NB4 (cell line): ENCODE data around the gene GPATCH3.

Source experiments
- MYC ChIP-seq: IDR thresholded peaks from 2 replicates; pipeline ENCODE4 v1.6.1; 2011; ENCODE audit warnings: low read depth, low read length
- POLR2A ChIP-seq: IDR thresholded peaks from 2 replicates; pipeline ENCODE4 v1.6.1; 2011; ENCODE audit warnings: mild to moderate bottlenecking; ENCODE audit not compliant: insufficient read length; ENCODE audit errors: extremely low read depth
- TF ChIP-seq, protein P1 (sequence below): IDR thresholded peaks from one replicate; pipeline ENCODE4 v1.5.1; 2012; ENCODE audit warnings: low read depth, low read length
- TF ChIP-seq, protein P2 (sequence below): IDR thresholded peaks from 2 replicates; pipeline ENCODE4 v1.6.1; 2011; ENCODE audit warnings: low read depth, low read length

DNA sequence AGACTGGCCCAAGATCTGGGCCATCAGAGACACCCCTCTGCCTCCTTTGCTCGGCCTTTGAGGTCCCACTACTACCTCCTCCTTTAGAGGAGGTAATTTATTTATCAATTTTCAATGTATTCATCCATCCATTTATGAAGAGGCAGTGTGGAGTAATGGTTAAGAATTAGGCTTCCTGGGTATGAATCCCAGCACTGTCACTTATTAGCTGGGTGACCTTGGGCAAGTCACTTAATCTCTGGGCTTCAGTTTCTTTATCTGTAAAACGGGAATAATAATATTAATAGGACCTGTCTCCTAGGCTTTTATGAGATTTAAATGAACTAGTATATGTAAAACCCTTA is 11.9 kb upstream of the GPATCH3 start:
- TF ChIP-seq, protein P1, sequence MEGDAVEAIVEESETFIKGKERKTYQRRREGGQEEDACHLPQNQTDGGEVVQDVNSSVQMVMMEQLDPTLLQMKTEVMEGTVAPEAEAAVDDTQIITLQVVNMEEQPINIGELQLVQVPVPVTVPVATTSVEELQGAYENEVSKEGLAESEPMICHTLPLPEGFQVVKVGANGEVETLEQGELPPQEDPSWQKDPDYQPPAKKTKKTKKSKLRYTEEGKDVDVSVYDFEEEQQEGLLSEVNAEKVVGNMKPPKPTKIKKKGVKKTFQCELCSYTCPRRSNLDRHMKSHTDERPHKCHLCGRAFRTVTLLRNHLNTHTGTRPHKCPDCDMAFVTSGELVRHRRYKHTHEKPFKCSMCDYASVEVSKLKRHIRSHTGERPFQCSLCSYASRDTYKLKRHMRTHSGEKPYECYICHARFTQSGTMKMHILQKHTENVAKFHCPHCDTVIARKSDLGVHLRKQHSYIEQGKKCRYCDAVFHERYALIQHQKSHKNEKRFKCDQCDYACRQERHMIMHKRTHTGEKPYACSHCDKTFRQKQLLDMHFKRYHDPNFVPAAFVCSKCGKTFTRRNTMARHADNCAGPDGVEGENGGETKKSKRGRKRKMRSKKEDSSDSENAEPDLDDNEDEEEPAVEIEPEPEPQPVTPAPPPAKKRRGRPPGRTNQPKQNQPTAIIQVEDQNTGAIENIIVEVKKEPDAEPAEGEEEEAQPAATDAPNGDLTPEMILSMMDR = no peak
- TF ChIP-seq, protein P2, sequence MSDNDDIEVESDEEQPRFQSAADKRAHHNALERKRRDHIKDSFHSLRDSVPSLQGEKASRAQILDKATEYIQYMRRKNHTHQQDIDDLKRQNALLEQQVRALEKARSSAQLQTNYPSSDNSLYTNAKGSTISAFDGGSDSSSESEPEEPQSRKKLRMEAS = no peak
- TF ChIP-seq POLR2A (no peak), MYC (no peak)
